ENCODE results near the gene CHKA. TPM values are rescaled to one million over a fixed set of nuclear protein-coding genes. Genes with fewer than 3 reads are reported as not detected.

Gene CHKA
- total RNA-seq, 1 donor from 2014 or later = 60.4 TPM

DNA sequence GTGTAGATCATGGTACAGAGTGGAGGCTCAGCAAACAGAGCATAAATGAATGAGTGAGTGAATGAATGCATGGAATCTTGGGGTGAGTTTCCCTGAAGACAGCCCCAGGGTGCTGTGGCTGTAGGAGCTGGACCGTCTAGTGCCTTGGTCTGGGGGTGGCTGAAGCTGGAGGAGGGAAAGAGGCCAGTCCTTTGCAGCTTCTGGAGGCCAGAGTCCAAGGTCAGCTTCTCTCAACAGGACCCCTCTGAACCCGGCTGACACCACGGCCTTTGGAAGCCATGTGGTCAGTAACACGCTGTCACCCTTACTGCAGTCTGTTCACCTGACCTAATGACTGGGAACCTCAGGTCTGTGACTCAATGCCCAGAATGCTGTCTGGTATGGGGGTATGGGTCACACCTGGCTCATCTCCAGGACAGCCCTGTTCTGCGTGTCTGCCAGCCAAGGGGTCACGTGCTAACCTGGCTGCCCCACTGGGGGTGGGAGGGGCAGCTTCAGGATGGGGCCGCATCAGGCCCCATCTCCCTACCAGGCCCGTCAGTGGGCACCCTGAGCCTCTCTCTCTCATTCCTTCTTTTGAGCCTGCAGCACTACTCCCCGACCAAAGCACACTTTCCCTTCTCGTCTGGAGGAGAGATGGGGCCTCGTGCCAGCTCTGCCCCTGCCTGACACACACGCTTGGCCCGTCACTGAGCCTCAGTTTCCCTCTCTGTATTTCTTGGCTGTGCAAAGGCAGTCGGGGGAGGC lies 24.1 kb upstream of the CHKA start:
- H3K27ac Mint-ChIP-seq = no peak overlapping the region
- H3K4me3 Mint-ChIP-seq (ENCODE audit: low read depth) = no peak overlapping the region
- H3K36me3 Mint-ChIP-seq (ENCODE audit: insufficient read depth) = no peaks in the 10 kb centered on the region
- TF ChIP-seq, protein P1, sequence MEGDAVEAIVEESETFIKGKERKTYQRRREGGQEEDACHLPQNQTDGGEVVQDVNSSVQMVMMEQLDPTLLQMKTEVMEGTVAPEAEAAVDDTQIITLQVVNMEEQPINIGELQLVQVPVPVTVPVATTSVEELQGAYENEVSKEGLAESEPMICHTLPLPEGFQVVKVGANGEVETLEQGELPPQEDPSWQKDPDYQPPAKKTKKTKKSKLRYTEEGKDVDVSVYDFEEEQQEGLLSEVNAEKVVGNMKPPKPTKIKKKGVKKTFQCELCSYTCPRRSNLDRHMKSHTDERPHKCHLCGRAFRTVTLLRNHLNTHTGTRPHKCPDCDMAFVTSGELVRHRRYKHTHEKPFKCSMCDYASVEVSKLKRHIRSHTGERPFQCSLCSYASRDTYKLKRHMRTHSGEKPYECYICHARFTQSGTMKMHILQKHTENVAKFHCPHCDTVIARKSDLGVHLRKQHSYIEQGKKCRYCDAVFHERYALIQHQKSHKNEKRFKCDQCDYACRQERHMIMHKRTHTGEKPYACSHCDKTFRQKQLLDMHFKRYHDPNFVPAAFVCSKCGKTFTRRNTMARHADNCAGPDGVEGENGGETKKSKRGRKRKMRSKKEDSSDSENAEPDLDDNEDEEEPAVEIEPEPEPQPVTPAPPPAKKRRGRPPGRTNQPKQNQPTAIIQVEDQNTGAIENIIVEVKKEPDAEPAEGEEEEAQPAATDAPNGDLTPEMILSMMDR (IDR thresholded peaks at IDR 0.05; ENCODE audit: unreplicated experiment) = no peak
- DNase-seq (ENCODE audit: low spot score, unreplicated experiment) = no peak
- H3K27me3 Mint-ChIP-seq = peaks cover 5% of the 10 kb centered on the region
- H3K4me1 Mint-ChIP-seq (ENCODE audit: low read depth) = peaks cover 18% of the 10 kb centered on the region
- H3K9me3 Mint-ChIP-seq (ENCODE audit: low read depth) = no peaks in the 10 kb centered on the region

DNA sequence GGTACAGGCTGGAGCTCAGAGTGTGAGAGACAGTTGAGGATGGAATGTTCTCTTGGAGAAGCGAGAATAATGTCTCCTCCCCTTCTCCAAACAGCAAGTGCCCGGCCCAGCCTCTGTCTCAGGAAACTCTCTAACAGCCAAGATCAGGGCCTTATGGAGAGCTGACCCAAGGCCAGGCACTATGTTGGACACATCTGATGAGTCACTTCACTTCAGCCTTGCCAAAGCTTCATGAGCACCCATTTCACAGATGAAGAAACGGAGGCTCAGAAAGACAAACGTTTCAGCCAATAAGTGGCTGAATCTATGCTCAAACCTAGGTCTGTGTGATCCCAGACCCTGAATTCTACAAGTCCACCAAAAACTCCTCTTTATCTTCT lies 22.1 kb upstream of the CHKA start:
- Mint-ChIP-seq H3K27ac (no peak overlapping the region), H3K4me3 (ENCODE audit: low read depth) (no peak overlapping the region), H3K36me3 (ENCODE audit: insufficient read depth) (no peaks in the 10 kb centered on the region), H3K9me3 (ENCODE audit: low read depth) (no peaks in the 10 kb centered on the region), H3K27me3 (peaks cover 3% of the 10 kb centered on the region), H3K4me1 (ENCODE audit: low read depth) (peaks cover 20% of the 10 kb centered on the region)
- TF ChIP-seq, protein P1 (IDR thresholded peaks at IDR 0.05; ENCODE audit: unreplicated experiment) = no peak
- no peak for DNase-seq (ENCODE audit: low spot score, unreplicated experiment)

DNA sequence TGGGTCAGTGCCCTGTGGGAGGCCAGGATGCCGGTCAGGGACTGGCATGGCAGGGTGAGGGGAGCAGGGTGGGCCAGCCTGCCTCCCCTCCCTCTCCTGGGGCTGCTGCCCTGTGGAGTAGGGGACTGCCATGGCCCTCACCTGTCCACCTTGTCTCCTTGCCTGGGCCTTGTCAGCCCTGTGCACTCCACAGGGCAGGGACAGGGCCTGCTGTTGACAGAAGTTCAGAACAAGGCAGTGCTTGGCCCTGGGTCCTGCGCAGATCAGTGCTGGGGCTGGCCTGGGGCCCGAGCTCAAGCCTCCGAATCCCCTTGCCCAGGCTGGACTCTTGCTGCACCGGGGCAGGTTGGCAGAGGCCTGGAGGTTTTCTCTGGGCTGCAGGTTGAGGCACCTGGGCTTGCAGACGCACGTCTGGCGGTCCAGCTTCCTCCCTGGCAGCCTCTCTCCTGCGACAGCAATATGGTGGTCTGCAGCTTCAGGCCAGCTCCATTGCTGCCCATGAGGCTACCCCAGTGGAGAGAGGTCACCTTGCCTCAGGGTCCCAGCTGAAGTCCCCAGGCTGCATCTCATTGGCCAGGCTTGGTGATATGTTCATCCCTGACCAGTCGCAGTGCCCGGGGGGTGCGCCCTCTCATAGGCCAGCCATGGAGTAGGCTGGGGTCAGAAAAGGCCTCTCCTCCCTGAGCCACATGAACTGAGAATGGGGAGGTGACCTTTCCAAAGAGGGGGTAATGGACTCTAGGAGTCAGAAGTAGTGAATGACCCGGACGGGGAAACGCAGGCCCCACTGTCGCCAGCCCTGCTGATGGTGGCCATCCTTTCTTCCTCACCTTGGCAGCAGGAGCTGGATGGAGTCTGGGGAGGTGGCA lies 21.5 kb upstream of the CHKA start:
- no peak overlapping the region for H3K27ac Mint-ChIP-seq

DNA sequence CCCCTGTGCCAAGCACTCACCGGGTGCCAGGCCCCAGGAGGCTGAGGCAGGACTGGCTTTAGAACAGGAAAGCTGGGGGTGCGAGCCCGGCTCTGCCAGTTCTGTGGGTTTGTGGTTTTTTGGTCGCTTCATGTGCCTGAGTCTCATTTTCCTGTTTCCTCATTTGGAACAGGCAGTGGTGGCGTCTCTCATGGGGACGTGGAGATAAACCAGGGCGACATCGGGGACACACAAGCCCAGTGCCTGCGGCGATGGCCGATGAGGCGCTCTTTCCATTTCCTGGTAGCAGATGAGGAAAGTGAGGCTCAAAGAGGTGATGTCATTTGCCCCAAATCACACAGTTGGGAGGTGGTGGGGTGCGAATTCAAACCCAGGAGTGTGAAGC lies 20.8 kb upstream of the CHKA start:
- TF ChIP-seq, protein P1 (IDR thresholded peaks at IDR 0.05; ENCODE audit: unreplicated experiment) = no peak
- H3K9me3 Mint-ChIP-seq (ENCODE audit: low read depth) = peaks cover 3% of the 10 kb centered on the region
- no peak overlapping the region for H3K4me3 Mint-ChIP-seq (ENCODE audit: low read depth)
- peaks cover 18% of the 10 kb centered on the region for H3K4me1 Mint-ChIP-seq (ENCODE audit: low read depth)
- no peak for DNase-seq (ENCODE audit: low spot score, unreplicated experiment)
- no peaks in the 10 kb centered on the region for H3K27me3 Mint-ChIP-seq
- peaks cover 2% of the 10 kb centered on the region for H3K36me3 Mint-ChIP-seq (ENCODE audit: insufficient read depth)
- no peak overlapping the region for H3K27ac Mint-ChIP-seq

More for the DNA sequence above, 21.5 kb upstream of the CHKA start:
- Mint-ChIP-seq H3K27me3 (no peaks in the 10 kb centered on the region), H3K9me3 (ENCODE audit: low read depth) (peaks cover 2% of the 10 kb centered on the region), H3K36me3 (ENCODE audit: insufficient read depth) (peaks cover 2% of the 10 kb centered on the region), H3K4me3 (ENCODE audit: low read depth) (no peak overlapping the region), H3K4me1 (ENCODE audit: low read depth) (peaks cover 22% of the 10 kb centered on the region)
- DNase-seq (ENCODE audit: low spot score, unreplicated experiment) = no peak
- TF ChIP-seq, protein P1 (IDR thresholded peaks at IDR 0.05; ENCODE audit: unreplicated experiment) = no peak

DNA sequence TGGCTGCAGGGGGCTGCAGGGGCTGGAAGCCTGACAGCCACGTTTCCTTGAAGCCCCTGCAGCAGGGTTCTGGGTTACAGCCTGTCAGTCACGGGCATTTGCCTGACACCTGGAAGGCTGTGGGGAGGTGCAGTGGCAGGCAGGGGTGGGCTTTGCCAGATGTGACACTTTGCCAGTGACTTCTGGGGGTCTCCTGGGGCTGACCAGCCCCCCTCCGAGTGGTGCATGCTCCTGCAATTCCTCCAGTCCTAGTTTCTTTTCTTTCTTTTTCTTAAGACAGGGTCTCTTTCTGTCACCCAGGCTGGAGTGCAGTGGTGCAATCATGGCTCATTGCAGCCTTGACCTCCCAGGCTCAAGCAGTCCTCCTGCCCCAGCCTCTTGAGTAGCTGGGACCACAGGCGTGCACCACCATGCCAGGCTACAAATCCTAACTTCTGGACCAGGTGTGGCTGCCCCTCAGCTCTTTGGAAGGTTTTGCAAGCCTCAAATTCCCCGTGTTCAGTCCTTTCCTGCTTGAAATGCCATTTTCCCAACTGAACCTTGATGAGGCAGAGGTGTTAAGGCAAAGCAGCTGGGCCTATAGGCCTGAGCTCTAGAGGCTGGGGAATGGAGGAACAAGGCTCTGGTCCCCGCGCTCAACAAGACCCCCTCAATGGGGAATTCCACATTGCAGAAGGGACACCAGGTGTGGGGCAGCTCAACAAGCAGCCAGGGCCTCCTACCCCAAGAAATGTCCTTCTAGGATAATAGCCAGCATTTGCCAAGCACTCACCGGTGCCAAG lies 20.2 kb upstream of the CHKA start:
- Mint-ChIP-seq H3K27ac (no peak overlapping the region), H3K4me3 (ENCODE audit: low read depth) (no peak overlapping the region), H3K4me1 (ENCODE audit: low read depth) (peaks cover 16% of the 10 kb centered on the region), H3K9me3 (ENCODE audit: low read depth) (peaks cover 7% of the 10 kb centered on the region), H3K27me3 (no peaks in the 10 kb centered on the region), H3K36me3 (ENCODE audit: insufficient read depth) (peaks cover 5% of the 10 kb centered on the region)
- DNase-seq (ENCODE audit: low spot score, unreplicated experiment) = no peak
- TF ChIP-seq, protein P1 (IDR thresholded peaks at IDR 0.05; ENCODE audit: unreplicated experiment) = no peak
